HG02943 (cell line): ENCODE data around the gene GNB1.

Experiments
- ATAC-seq: cut with Tn5 transposase; IDR thresholded peaks from one replicate; pipeline ENCODE4 v1.9.1; 2021; ENCODE audit warnings: mild to moderate bottlenecking, low read depth, moderate library complexity; ENCODE audit not compliant: unreplicated experiment

Gene GNB1

GRCh38 chr1:1832820-1833219, 58.1 kb downstream of the GNB1 start:
- no peak for ATAC-seq

DNA sequence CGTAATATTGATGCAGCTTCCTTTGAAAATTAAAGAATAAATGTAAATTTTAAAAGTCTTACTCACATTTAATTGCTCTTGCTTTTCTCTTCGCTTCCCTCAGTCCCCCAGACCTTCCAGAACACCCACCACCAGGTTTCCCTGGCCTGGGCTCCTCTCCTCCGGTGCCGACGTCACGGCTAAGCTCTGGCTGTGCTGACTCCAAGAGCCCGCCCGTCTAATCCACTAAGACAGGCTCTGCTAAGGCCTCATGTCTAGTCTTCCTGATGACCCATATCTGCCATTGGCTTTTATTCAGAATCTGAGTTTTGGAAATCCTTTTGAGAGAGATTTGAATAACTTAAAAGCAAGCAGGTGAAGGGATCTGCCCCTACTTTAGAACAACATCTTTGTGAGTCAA, 58.7 kb downstream of the GNB1 start:
- no peak for ATAC-seq

DNA sequence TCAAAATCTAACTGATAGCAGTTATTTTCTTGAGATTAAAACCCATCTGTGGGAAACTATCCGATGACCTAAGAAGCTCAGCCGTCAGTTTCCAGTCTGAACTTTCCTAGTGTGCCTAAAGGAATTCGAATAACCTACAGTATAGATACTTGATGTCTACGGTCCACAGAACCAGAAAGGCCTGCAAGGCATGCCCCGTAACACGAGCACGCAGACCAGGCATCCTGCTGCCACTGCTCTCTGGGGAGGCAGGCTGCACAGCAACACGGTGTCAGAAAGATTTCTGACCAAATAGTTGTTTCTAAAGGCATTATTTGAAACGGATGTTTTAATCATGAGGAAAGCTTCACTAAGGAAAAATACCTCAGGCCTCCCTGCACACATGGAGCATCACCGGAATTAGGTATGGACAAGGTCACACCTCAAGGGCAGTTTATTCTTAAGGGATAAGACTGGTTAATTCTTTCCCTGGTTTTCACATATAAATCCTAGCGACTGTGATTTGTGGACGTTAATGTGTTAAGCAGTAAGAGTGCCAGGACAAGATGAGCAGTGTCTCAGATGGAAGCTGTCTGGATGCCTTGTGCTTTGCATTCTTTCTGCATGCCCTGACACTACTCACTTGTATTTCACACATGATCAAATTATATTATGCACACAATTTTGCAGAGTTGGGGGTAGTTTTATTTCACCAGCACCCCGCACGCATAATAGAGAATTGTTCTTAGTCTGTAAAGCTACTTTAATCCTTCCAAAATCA, 63.6 kb downstream of the GNB1 start:
- ATAC-seq: no peak

- no peak for ATAC-seq
These were observed 64.4 kb downstream of the GNB1 start for GRCh38 chr1:1826356-1827088.

DNA sequence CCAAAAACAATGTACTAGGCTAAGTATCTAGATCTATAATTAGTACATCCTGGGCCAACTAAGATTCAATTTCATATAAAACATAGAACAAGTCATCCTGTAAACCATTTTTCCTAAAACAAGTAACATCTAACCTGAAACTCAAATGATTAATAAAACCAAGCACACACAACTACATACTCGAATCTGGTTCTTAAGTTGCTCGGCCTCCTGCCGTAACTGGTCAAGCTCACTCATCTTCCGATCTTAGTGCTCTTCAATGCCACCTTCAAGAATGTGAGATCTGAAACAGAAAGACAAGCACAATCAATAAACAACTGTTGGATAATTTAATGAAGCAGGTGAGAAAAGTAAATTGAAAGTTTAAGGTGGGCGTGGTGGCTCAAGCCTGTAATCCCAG, 65.7 kb downstream of the GNB1 start:
- ATAC-seq: no peak

DNA sequence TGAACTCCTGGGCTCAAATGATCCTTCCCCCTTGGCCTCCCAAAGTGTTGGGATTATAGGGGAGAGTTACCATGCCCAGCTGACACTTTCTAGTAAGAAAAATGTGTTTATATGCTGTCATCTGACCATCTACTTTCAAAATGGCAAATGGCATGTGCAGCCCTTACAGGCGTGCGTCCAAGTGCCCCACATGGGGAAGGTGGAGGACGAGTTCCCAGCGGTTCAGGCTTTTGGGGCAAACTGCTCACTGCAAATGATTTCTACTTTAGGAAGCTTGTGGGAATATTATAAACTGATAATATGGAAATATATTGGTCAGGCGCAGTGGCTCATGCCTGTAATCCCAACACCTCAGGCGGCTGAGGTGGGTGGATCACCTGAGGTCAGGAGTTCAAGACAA, 71.1 kb downstream of the GNB1 start:
- ATAC-seq: no peak

DNA sequence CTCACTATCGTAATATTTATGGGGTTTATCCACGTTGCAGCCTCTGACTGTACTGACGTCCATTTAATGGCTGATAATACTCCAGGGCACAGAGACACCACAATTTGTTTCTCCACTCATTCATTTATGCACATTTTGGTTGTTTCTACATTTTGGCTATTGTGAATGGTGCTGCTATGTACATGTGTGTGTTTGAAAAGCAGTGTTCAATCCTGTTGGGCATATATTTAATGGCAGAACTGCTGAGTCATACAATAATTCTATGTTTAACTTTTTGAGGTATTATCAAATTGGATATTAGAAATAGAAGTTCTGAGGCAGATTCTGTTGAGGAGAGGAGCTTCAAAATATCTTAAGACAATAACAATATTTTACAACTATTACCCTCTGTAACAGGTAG, 73.7 kb downstream of the GNB1 start:
- ATAC-seq: no peak

DNA sequence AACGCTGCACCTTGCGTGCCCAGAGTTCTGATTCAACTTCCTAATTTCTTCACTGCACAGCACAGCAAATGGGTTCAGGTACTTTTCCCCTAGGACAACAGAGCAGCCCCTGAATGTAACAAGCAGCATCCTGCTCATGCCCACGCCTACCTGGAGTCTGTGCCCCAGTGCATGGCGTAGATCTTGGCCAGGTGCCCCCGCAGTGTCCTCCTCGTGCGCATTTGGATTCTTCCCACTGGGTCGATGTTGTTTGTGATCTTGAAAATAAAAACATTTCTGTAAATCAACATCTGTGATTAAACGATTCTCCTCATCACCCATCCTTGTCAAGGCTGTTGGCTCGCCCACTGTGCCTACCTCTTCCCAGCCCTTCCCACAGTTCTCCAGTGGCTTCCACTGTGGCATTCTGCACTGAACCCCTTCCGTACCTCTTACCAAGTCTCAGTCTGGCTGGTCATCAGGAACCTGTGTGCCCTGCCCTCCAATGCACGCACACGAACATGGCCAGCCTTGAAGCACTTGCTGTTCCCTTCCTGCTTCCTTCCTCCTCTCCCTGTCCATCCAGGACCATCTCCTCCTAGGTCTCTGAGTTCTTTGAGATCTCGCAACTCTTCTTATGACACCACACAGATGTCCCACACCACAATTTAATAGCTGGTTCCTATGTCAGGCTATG, 75.1 kb downstream of the GNB1 start:
- no peak for ATAC-seq

GRCh38 chr1:1809489-1809888, 81.4 kb downstream of the GNB1 start:
- ATAC-seq: no peak

- ATAC-seq: no peak
These were observed 82.7 kb downstream of the GNB1 start for GRCh38 chr1:1808206-1808605.

- ATAC-seq: no peak
These were observed 84.0 kb downstream of the GNB1 start for GRCh38 chr1:1806890-1807289.

DNA sequence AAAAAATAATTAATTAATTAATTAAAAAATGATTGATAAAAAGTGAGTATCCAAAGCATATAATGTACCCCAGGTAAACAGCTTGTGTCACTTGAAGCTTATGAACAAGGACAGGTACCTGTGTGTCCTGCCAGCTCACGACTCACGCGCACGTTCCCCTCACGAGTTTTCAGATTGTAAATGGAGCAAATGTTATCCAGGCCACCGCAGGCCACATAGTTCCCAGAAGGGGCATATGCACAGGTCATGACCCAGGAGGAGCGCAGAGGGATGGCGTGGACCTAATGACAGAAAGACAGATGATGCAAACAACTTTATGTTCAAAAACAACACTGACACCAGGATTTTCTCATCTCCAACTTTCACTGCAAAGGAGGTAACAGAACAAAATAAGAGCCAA, 86.6 kb downstream of the GNB1 start:
- no peak for ATAC-seq

- no peak for ATAC-seq
These were observed 88.0 kb downstream of the GNB1 start for GRCh38 chr1:1802871-1803270.

DNA sequence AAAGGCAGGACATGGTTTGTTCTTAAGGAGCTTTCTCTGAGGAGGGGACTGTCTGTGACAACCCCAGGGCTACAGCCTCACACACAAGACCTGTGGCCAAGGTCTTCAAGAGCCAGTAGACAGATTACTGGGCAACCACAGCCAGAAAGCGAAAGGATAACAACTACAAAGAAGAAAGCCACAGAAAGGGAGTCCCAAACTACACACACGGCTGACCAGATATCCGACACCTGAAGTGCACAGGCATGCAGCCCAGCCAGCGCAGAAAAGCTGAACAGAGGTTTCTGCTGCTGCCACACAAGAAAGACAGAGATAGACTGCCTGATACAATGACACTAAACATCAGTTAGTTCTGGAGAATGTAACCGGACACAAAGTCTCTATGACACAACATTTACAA, 91.2 kb downstream of the GNB1 start:
- ATAC-seq: no peak

- ATAC-seq: no peak
These were observed 93.1 kb downstream of the GNB1 start for GRCh38 chr1:1797731-1798341.

DNA sequence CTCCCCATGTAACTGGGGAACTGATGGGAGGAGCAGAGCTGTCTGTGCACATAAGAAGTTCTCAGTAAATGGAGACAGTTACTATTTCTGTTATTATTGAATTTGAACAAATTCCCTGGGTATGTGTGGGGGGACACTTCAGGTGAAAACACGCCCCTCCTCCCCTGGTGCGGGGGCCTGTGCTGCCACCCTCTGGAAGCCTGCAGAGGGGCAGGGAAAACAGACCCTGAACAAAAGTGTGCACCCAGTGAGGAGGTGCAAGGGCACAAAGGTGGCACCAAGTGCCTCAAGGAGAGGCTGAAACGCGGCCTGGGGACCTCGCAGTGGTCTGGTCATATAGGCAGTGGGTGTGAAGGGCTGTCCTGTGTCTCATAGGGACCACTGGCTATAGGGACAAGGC, 94.4 kb downstream of the GNB1 start:
- ATAC-seq: no peak

- ATAC-seq: no peak
These were observed 95.9 kb downstream of the GNB1 start for GRCh38 chr1:1794999-1795398.

GRCh38 chr1:1793481-1794244, 97.2 kb downstream of the GNB1 start:
- no peak for ATAC-seq

- ATAC-seq: no peak
These were observed 102.0 kb downstream of the GNB1 start for GRCh38 chr1:1788646-1789431.

GRCh38 chr1:1788136-1788535, 102.8 kb downstream of the GNB1 start:
- ATAC-seq: no peak
